Endothelial cell of umbilical vein (primary cell): ENCODE data around the gene SYNDIG1. TPM values are rescaled to one million over a fixed set of nuclear protein-coding genes. Genes with fewer than 3 reads are reported as not detected.

ENCODE experiments used
- BruUV-seq: library from RNA; stranded (reverse); fragments of 400-500 nt; replicated peaks from 2 replicates; lab custom pipeline; 2021; lab: Mats Ljungman, UMichigan
- CTCF ChIA-PET: fragments of 300-600, 350-600 bp; sonication (Branson Sonifier 250); formaldehyde crosslinking; loops from one replicate; lab custom pipeline; 2021; ENCODE audit warnings: antibody characterized with exemption, inconsistent platforms; lab: Charles Lee
- POLR2A ChIA-PET: fragments of 300-600, 350-600 bp; sonication (Branson Sonifier 250); formaldehyde crosslinking; loops from one replicate; lab custom pipeline; 2021; ENCODE audit warnings: antibody characterized with exemption, inconsistent platforms; lab: Charles Lee
- DNase-seq: peaks from one replicate; pipeline ENCODE4 v3.0.0-alpha.2; 2011; ENCODE audit warnings: low read depth, low spot score
- FAIRE-seq: peaks from 2 replicates; lab custom pipeline; 2011; peaks lifted over from hg19 to GRCh38; lab: Jason Lieb, UNC
- H2AFZ ChIP-seq: 2 replicates; pipeline ENCODE4 v1.6.0; 2012; ENCODE audit warnings: low read depth, low read length, control low read depth, inconsistent platforms
- H3K27ac ChIP-seq: 2 replicates; pipeline ENCODE4 v1.5.1; 2011; ENCODE audit warnings: low read depth, mild to moderate bottlenecking, control low read depth, low read length, moderate library complexity; ENCODE audit not compliant: insufficient read depth
- H3K27me3 ChIP-seq, 2 experiments: 2 replicates each; pipeline versions ENCODE4 v1.6.0 to v1.6.1; 2011; ENCODE audit warnings: low read length in 2 of 2, mixed read lengths in 1 of 2; ENCODE audit not compliant: control insufficient read depth in 2 of 2, insufficient read depth in 2 of 2
- H3K36me3 ChIP-seq, 2 experiments: 2 replicates in 1 of 2; 3 replicates in 1 of 2; pipeline ENCODE4 v1.5.1; 2011; ENCODE audit warnings: low read length in 2 of 2, mild to moderate bottlenecking in 1 of 2, moderate library complexity in 1 of 2; ENCODE audit not compliant: control insufficient read depth in 2 of 2, insufficient read depth in 2 of 2; ENCODE audit errors: extremely low read depth in 1 of 2
- H3K4me1 ChIP-seq: 3 replicates; pipeline ENCODE4 v1.5.1; 2011; ENCODE audit warnings: mild to moderate bottlenecking, low read length; ENCODE audit not compliant: control insufficient read depth, insufficient read depth; ENCODE audit errors: extremely low read depth
- H3K4me2 ChIP-seq: 2 replicates; pipeline ENCODE4 v1.6.1; 2011; ENCODE audit warnings: low read length, control low read depth, mixed read lengths; ENCODE audit not compliant: insufficient read depth
- H3K4me3 ChIP-seq, 3 experiments: fragments of 200-600 bp in 1 of 3; sonication (generic), shearing (Covaris generic) in 1 of 3; replicated peaks in 1 of 3; 2 replicates each; pipeline ENCODE4 v1.5.1; 2011 to 2016; ENCODE audit warnings: control low read depth in 3 of 3, low read length in 3 of 3, mild to moderate bottlenecking in 2 of 3, inconsistent platforms in 1 of 3, low read depth in 1 of 3, moderate library complexity in 1 of 3; ENCODE audit not compliant: insufficient read depth in 1 of 3
- H3K79me2 ChIP-seq: 2 replicates; pipeline ENCODE4 v1.6.0; 2012; ENCODE audit warnings: low read length, inconsistent platforms; ENCODE audit not compliant: control insufficient read depth, insufficient read depth
- H3K9ac ChIP-seq: replicated peaks from 2 replicates; pipeline ENCODE3; 2011; ENCODE audit warnings: low read length, control low read depth; ENCODE audit not compliant: insufficient read depth; ENCODE audit errors: extremely low read depth
- H3K9me1 ChIP-seq: replicated peaks from 3 replicates; pipeline ENCODE4 v1.6.0; 2011; ENCODE audit warnings: mild to moderate bottlenecking, low read length; ENCODE audit not compliant: control insufficient read depth, insufficient read depth; ENCODE audit errors: extremely low read depth
- H3K9me3 ChIP-seq: replicated peaks from 2 replicates; pipeline ENCODE4 v1.5.1; 2012; ENCODE audit warnings: low read length, inconsistent platforms; ENCODE audit not compliant: control insufficient read depth, insufficient read depth
- H4K20me1 ChIP-seq: replicated peaks from 2 replicates; pipeline ENCODE3; 2011; ENCODE audit warnings: mild to moderate bottlenecking, low read length; ENCODE audit not compliant: control insufficient read depth, insufficient read depth; ENCODE audit errors: extremely low read depth
- CTCF ChIP-seq, 2 donors: IDR thresholded peaks; 1 replicate in 1 of 2; 2 replicates in 1 of 2; pipeline ENCODE4 v1.5.1; 2011; ENCODE audit warnings: low read length in 2 of 2, mild to moderate bottlenecking in 2 of 2, moderate library complexity in 2 of 2, control low read depth in 1 of 2, inconsistent platforms in 1 of 2, low read depth in 1 of 2; ENCODE audit not compliant: insufficient read depth in 1 of 2; ENCODE audit errors: extremely low read depth in 1 of 2
- EZH2 ChIP-seq: IDR thresholded peaks from 2 replicates; pipeline ENCODE4 v1.6.1; 2012; ENCODE audit warnings: borderline replicate concordance, low read depth, mild to moderate bottlenecking, moderate library complexity, low read length, inconsistent platforms; ENCODE audit not compliant: severe bottlenecking
- FOS ChIP-seq: IDR thresholded peaks from 2 replicates; pipeline ENCODE4 v1.6.1; 2011; ENCODE audit warnings: mild to moderate bottlenecking, low read length, moderate library complexity, borderline replicate concordance; ENCODE audit not compliant: insufficient read depth
- GATA2 ChIP-seq: IDR thresholded peaks from 2 replicates; pipeline ENCODE4 v1.7.0; 2011; ENCODE audit warnings: low read depth, mild to moderate bottlenecking, moderate library complexity, mixed read lengths, low read length; ENCODE audit not compliant: insufficient read length, insufficient read depth
- JUN ChIP-seq: IDR thresholded peaks from 2 replicates; pipeline ENCODE4 v1.6.1; 2011; ENCODE audit warnings: borderline replicate concordance, low read depth; ENCODE audit not compliant: insufficient read length, insufficient read depth
- MYC ChIP-seq: IDR thresholded peaks from one replicate; pipeline ENCODE4 v1.6.1; 2011; ENCODE audit warnings: mild to moderate bottlenecking, low read depth, low read length
- POLR2A ChIP-seq: IDR thresholded peaks from 2 replicates; pipeline ENCODE4 v1.6.1; 2012; ENCODE audit warnings: low read depth, mild to moderate bottlenecking, control low read depth, low read length
- POLR2AphosphoS5 ChIP-seq: IDR thresholded peaks from 2 replicates; pipeline ENCODE4 v1.6.1; 2012; ENCODE audit warnings: low read depth, mild to moderate bottlenecking, control low read depth, low read length, moderate library complexity; ENCODE audit not compliant: insufficient read depth
- dilution Hi-C: fragments of 300-500 bp; cut with MboI; formaldehyde crosslinking; loops from one replicate; pipeline ENCODE4 v1.15.0; 2019; ENCODE audit warnings: low sequenced_read_pairs; ENCODE audit not compliant: extremely low pct_ligation_motif_present
- intact Hi-C: fragments of 100-400 bp; cut with micrococcal nuclease; formaldehyde crosslinking; loops from one replicate; pipeline ENCODE4 v1.10.0; 2022
- polyA plus RNA-seq, 4 experiments: library from polyadenylated mRNA; depleted of rRNA in 3 of 4; stranded (reverse) in 3 of 4; unstranded in 1 of 4; fragments of >200 nt; gene quantifications; 2 replicates each; pipeline versions ENCODE4 v1.2.1 to v1.2.3, GENCODE V29; 2011 to 2012; ENCODE audit warnings: missing spikeins in 1 of 4
- total RNA-seq: library from RNA; stranded (reverse); gene quantifications from 2 replicates; pipeline ENCODE4 v1.2.3, GENCODE V29; 2021
- TF ChIP-seq, protein P1 (sequence below): IDR thresholded peaks from 2 replicates; pipeline ENCODE4 v1.6.1; 2011; ENCODE audit not compliant: insufficient read depth, insufficient read length

Gene SYNDIG1
- total and polyA plus RNA-seq, 2 donors (not counting 3 experiments of a cell fraction or from before 2014, with no cell fraction given): not detected

DNA sequence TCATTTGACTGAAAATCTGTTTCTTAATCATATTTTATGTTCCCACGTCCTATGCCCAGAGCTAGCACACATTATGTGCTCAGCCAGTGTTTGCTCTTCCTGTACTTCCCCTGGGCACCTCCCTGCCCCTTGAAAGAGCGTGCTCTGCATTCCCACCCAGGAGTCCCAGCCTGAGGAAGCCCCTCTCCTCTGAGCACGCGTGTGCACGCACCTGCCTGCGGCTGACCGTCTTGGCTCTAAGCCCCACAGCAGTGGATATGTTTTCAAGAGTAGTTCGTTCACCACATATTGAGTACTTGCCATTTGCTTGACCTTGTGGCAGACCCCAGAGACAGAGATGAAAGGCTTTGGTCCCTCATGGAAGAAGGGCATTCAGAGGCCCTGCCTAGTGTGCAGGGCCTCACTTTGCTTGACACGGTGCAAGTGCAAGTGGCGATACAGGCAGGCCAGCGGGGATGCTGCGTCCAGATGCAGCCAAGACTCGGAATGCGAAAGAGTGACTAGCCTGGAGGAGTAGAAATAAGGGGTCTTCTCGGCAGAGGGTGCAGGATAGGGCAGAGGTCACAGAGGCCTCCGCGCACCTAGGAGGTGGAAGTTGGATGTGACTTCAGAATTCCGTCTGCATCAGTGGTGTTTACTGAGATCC lies 14.1 kb downstream of the SYNDIG1 start:
- H3K27me3 ChIP-seq: no peaks in the 10 kb centered on the region
- dilution Hi-C loops: no loop called here
- H3K9ac ChIP-seq: no peak overlapping the region
- no peak overlapping the region for H2AFZ ChIP-seq
- H3K9me3 ChIP-seq: no peaks in the 10 kb centered on the region
- intact Hi-C loops: no loop called here
- DNase-seq: no peak
- H4K20me1 ChIP-seq: no peaks in the 10 kb centered on the region
- no peak for FAIRE-seq
- CTCF ChIA-PET: no interaction called here
- H3K79me2 ChIP-seq: no peaks in the 10 kb centered on the region
- H3K9me1 ChIP-seq: no peaks in the 10 kb centered on the region
- no peak overlapping the region for H3K27ac ChIP-seq
- H3K4me3 ChIP-seq: no peak overlapping the region
- H3K4me2 ChIP-seq: no peak overlapping the region
- POLR2A ChIA-PET: no interaction called here
- no TSS peak for BruUV-seq
- TF ChIP-seq POLR2AphosphoS5 (no peak), POLR2A (no peak), CTCF (IDR thresholded peaks at IDR 0.05; ENCODE audit: extremely low read depth in 1 of 2, insufficient read depth in 1 of 2, low read depth in 1 of 2, low read length in 2 of 2) (no peak), FOS (no peak), MYC (no peak), GATA2 (no peak), JUN (no peak), EZH2 (no peak)
- TF ChIP-seq, protein P1, sequence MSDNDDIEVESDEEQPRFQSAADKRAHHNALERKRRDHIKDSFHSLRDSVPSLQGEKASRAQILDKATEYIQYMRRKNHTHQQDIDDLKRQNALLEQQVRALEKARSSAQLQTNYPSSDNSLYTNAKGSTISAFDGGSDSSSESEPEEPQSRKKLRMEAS: no peak
- H3K4me1 ChIP-seq: no peaks in the 10 kb centered on the region
- no peaks in the 10 kb centered on the region for H3K36me3 ChIP-seq
